HEK293 (cell line): ENCODE results near the gene SARNP.

Source experiments
- ELK4 ChIP-seq: IDR thresholded peaks from 2 replicates; pipeline ENCODE4 v1.6.1; 2011; ENCODE audit warnings: mild to moderate bottlenecking, low read depth, low read length, borderline replicate concordance
- KLF9 ChIP-seq: fragments of 450-650 bp; formaldehyde crosslinking; IDR thresholded peaks from 2 replicates; pipeline ENCODE4 v1.5.1; 2016; ENCODE audit warnings: missing biosample characterization, missing genetic modification characterization, low read depth
- PRDM1 ChIP-seq: fragments of 450-650 bp; formaldehyde crosslinking; IDR thresholded peaks from 2 replicates; pipeline ENCODE4; 2016; ENCODE audit warnings: missing biosample characterization, missing genetic modification characterization
- PRDM10 ChIP-seq: fragments of 450-650 bp; formaldehyde crosslinking; IDR thresholded peaks from 2 replicates; pipeline ENCODE4 v1.5.1; 2016; ENCODE audit warnings: missing biosample characterization, missing genetic modification characterization
- SETDB1 ChIP-seq: IDR thresholded peaks from one replicate; pipeline ENCODE4 v1.6.1; 2017; ENCODE audit warnings: mild to moderate bottlenecking, low read length, moderate library complexity, mixed read lengths; ENCODE audit not compliant: insufficient read length
- TCF7L2 ChIP-seq: IDR thresholded peaks from 2 replicates; pipeline ENCODE4 v1.6.1; 2011; ENCODE audit warnings: low read depth, mild to moderate bottlenecking, inconsistent platforms, low read length, moderate library complexity, borderline replicate concordance
- WT1 ChIP-seq: fragments of 450-650 bp; formaldehyde crosslinking; IDR thresholded peaks from 2 replicates; pipeline ENCODE4 v1.5.1; 2016; ENCODE audit warnings: missing biosample characterization, missing genetic modification characterization
- ZNF157 ChIP-seq: fragments of 450-650 bp; formaldehyde crosslinking; IDR thresholded peaks from 2 replicates; pipeline ENCODE4 v1.5.1; 2016; ENCODE audit warnings: missing biosample characterization, missing genetic modification characterization
- ZNF202 ChIP-seq: fragments of 450-650 bp; formaldehyde crosslinking; IDR thresholded peaks from 2 replicates; pipeline ENCODE4 v1.5.1; 2016; ENCODE audit warnings: missing biosample characterization, missing genetic modification characterization, borderline replicate concordance
- ZNF223 ChIP-seq: fragments of 450-650 bp; formaldehyde crosslinking; IDR thresholded peaks from 2 replicates; pipeline ENCODE4 v1.5.1; 2016; ENCODE audit warnings: missing biosample characterization, missing genetic modification characterization
- ZNF23 ChIP-seq: fragments of 450-650 bp; formaldehyde crosslinking; IDR thresholded peaks from 2 replicates; pipeline ENCODE4 v1.5.1; 2016; ENCODE audit warnings: missing biosample characterization, missing genetic modification characterization, borderline replicate concordance
- ZNF311 ChIP-seq: fragments of 450-650 bp; formaldehyde crosslinking; IDR thresholded peaks from 2 replicates; pipeline ENCODE4 v1.5.1; 2017; ENCODE audit warnings: missing biosample characterization, missing genetic modification characterization, borderline replicate concordance
- ZNF362 ChIP-seq: fragments of 450-650 bp; formaldehyde crosslinking; IDR thresholded peaks from 2 replicates; pipeline ENCODE4 v1.5.1; 2016; ENCODE audit warnings: missing biosample characterization, missing genetic modification characterization
- ZNF48 ChIP-seq: fragments of 450-650 bp; formaldehyde crosslinking; IDR thresholded peaks from 2 replicates; pipeline ENCODE4 v1.5.1; 2016; ENCODE audit warnings: missing biosample characterization, missing genetic modification characterization
- ZNF501 ChIP-seq: fragments of 450-650 bp; formaldehyde crosslinking; IDR thresholded peaks from 2 replicates; pipeline ENCODE4 v1.5.1; 2016; ENCODE audit warnings: missing biosample characterization, missing genetic modification characterization
- ZNF514 ChIP-seq: fragments of 450-650 bp; formaldehyde crosslinking; IDR thresholded peaks from 2 replicates; pipeline ENCODE4 v1.5.1; 2016; ENCODE audit warnings: missing biosample characterization, missing genetic modification characterization
- ZNF610 ChIP-seq: fragments of 450-650 bp; formaldehyde crosslinking; IDR thresholded peaks from 2 replicates; pipeline ENCODE4 v1.5.1; 2016; ENCODE audit warnings: missing biosample characterization, missing genetic modification characterization, borderline replicate concordance
- ZNF621 ChIP-seq: fragments of 450-650 bp; formaldehyde crosslinking; IDR thresholded peaks from 2 replicates; pipeline ENCODE4 v1.5.1; 2017; ENCODE audit warnings: missing biosample characterization, missing genetic modification characterization
- ZNF624 ChIP-seq: fragments of 450-650 bp; formaldehyde crosslinking; IDR thresholded peaks from 2 replicates; pipeline ENCODE4 v1.5.1; 2017; ENCODE audit warnings: missing biosample characterization, missing genetic modification characterization
- ZNF664 ChIP-seq: fragments of 450-650 bp; formaldehyde crosslinking; IDR thresholded peaks from 2 replicates; pipeline ENCODE4 v1.5.1; 2016; ENCODE audit warnings: missing biosample characterization, missing genetic modification characterization
- ZNF701 ChIP-seq: fragments of 450-650 bp; formaldehyde crosslinking; IDR thresholded peaks from 2 replicates; pipeline ENCODE4 v1.5.1; 2016; ENCODE audit warnings: missing biosample characterization, missing genetic modification characterization
- ZSCAN4 ChIP-seq: fragments of 450-650 bp; formaldehyde crosslinking; IDR thresholded peaks from 2 replicates; pipeline ENCODE4 v1.5.1; 2017; ENCODE audit warnings: missing biosample characterization, missing genetic modification characterization
- TF ChIP-seq, protein P1 (sequence below): fragments of 450-650 bp; formaldehyde crosslinking; IDR thresholded peaks from 2 replicates; pipeline ENCODE4; 2016; ENCODE audit warnings: missing biosample characterization, missing genetic modification characterization
- TF ChIP-seq, protein P2 (sequence below): fragments of 450-650 bp; formaldehyde crosslinking; IDR thresholded peaks from 2 replicates; pipeline ENCODE4 v1.5.1; 2016; ENCODE audit warnings: missing biosample characterization, missing genetic modification characterization
- TF ChIP-seq, protein P3 (sequence below): fragments of 450-650 bp; formaldehyde crosslinking; IDR thresholded peaks from 2 replicates; pipeline ENCODE4 v1.5.1; 2017; ENCODE audit warnings: missing biosample characterization, mild to moderate bottlenecking, missing genetic modification characterization, moderate library complexity
- TF ChIP-seq, protein P4 (sequence below): fragments of 450-650 bp; IDR thresholded peaks from 2 replicates; pipeline ENCODE4 v1.5.1; 2018; ENCODE audit warnings: missing biosample characterization, missing genetic modification characterization

SARNP gene

GRCh38 chr12:55830601-55831446 is 13.3 kb upstream of the SARNP start (continued):
- TF ChIP-seq ZSCAN4 (tag by site-specific recombination), result peak; percentile 94
- TF ChIP-seq, protein P1, sequence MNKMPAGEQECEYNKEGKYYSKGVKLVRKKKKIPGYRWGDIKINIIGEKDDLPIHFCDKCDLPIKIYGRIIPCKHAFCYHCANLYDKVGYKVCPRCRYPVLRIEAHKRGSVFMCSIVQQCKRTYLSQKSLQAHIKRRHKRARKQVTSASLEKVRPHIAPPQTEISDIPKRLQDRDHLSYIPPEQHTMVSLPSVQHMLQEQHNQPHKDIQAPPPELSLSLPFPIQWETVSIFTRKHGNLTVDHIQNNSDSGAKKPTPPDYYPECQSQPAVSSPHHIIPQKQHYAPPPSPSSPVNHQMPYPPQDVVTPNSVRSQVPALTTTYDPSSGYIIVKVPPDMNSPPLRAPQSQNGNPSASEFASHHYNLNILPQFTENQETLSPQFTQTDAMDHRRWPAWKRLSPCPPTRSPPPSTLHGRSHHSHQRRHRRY (tag by site-specific recombination), result no peak
- no peak for TF ChIP-seq ZNF624 (tag by site-specific recombination)
- no peak for TF ChIP-seq ZNF223
- no peak for TF ChIP-seq ZNF514
- no peak for TF ChIP-seq ZNF701 (tag by site-specific recombination)
- TF ChIP-seq ZNF621, result no peak
- TF ChIP-seq, protein P2, sequence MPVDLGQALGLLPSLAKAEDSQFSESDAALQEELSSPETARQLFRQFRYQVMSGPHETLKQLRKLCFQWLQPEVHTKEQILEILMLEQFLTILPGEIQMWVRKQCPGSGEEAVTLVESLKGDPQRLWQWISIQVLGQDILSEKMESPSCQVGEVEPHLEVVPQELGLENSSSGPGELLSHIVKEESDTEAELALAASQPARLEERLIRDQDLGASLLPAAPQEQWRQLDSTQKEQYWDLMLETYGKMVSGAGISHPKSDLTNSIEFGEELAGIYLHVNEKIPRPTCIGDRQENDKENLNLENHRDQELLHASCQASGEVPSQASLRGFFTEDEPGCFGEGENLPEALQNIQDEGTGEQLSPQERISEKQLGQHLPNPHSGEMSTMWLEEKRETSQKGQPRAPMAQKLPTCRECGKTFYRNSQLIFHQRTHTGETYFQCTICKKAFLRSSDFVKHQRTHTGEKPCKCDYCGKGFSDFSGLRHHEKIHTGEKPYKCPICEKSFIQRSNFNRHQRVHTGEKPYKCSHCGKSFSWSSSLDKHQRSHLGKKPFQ (tag by site-specific recombination), result no peak
- TF ChIP-seq PRDM10, result peak; percentile 100
- TF ChIP-seq, protein P3, sequence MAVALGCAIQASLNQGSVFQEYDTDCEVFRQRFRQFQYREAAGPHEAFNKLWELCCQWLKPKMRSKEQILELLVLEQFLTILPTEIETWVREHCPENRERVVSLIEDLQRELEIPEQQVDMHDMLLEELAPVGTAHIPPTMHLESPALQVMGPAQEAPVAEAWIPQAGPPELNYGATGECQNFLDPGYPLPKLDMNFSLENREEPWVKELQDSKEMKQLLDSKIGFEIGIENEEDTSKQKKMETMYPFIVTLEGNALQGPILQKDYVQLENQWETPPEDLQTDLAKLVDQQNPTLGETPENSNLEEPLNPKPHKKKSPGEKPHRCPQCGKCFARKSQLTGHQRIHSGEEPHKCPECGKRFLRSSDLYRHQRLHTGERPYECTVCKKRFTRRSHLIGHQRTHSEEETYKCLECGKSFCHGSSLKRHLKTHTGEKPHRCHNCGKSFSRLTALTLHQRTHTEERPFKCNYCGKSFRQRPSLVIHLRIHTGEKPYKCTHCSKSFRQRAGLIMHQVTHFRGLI, result peak; percentile 51; the same call in 1 of the 2 replicates
- peak; percentile 65 for TF ChIP-seq WT1
- no peak for TF ChIP-seq ZNF362
- peak; percentile 76 for TF ChIP-seq ZNF501
- TF ChIP-seq ZNF664 (tag by site-specific recombination), result no peak
- no peak for TF ChIP-seq ZNF610
- TF ChIP-seq TCF7L2, result no peak
- no peak for TF ChIP-seq ZNF202
- TF ChIP-seq ZNF157 (tag by site-specific recombination), result no peak
- TF ChIP-seq, protein P4, sequence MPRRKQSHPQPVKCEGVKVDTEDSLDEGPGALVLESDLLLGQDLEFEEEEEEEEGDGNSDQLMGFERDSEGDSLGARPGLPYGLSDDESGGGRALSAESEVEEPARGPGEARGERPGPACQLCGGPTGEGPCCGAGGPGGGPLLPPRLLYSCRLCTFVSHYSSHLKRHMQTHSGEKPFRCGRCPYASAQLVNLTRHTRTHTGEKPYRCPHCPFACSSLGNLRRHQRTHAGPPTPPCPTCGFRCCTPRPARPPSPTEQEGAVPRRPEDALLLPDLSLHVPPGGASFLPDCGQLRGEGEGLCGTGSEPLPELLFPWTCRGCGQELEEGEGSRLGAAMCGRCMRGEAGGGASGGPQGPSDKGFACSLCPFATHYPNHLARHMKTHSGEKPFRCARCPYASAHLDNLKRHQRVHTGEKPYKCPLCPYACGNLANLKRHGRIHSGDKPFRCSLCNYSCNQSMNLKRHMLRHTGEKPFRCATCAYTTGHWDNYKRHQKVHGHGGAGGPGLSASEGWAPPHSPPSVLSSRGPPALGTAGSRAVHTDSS (tag by site-specific recombination), result no peak
- TF ChIP-seq KLF9 (tag by site-specific recombination), result peak; percentile 51
- no peak for TF ChIP-seq ZNF23 (tag by site-specific recombination)
- TF ChIP-seq PRDM1, result peak; percentile 34; the same call in 1 of the 2 replicates
- no peak for TF ChIP-seq ELK4
- TF ChIP-seq ZNF48, result no peak
- TF ChIP-seq ZNF311 (tag by site-specific recombination), result no peak
- TF ChIP-seq SETDB1, result no peak
